SK-N-SH (cell line): ENCODE data around the gene NAV1.

Experiments used
- TAF1 ChIP-seq: IDR thresholded peaks from 2 replicates; pipeline ENCODE4 v1.6.1; 2012; ENCODE audit warnings: low read depth, mild to moderate bottlenecking, low read length, moderate library complexity, borderline replicate concordance
- TCF12 ChIP-seq: IDR thresholded peaks from 2 replicates; pipeline ENCODE4 v1.4.0; 2012
- TF ChIP-seq, protein P1 (sequence below): fragments of 200-600 bp; sonication (generic); IDR thresholded peaks from 2 replicates; pipeline ENCODE4 v1.6.1; 2017; ENCODE audit warnings: antibody characterized with exemption, mild to moderate bottlenecking, moderate library complexity
- TF ChIP-seq, protein P2 (sequence below): IDR thresholded peaks from 2 replicates; pipeline ENCODE4 v1.4.0; 2012; ENCODE audit warnings: low read depth, borderline replicate concordance

DNA sequence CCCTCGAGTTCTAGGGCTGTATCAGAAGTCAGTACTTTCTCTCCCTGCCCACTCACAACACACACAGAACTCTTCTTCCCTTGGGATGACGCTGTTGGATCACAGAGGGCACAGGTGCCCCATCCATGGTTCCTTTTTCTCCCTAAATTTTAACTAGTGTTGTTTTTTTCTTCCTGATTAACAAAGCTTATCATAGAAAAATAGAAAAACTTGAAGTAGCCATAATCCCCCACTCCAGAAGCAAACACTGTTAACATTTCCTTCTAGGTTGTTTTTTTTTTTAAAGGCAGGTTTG lies 27.5 kb downstream of the NAV1 start:
- TF ChIP-seq, protein P1, sequence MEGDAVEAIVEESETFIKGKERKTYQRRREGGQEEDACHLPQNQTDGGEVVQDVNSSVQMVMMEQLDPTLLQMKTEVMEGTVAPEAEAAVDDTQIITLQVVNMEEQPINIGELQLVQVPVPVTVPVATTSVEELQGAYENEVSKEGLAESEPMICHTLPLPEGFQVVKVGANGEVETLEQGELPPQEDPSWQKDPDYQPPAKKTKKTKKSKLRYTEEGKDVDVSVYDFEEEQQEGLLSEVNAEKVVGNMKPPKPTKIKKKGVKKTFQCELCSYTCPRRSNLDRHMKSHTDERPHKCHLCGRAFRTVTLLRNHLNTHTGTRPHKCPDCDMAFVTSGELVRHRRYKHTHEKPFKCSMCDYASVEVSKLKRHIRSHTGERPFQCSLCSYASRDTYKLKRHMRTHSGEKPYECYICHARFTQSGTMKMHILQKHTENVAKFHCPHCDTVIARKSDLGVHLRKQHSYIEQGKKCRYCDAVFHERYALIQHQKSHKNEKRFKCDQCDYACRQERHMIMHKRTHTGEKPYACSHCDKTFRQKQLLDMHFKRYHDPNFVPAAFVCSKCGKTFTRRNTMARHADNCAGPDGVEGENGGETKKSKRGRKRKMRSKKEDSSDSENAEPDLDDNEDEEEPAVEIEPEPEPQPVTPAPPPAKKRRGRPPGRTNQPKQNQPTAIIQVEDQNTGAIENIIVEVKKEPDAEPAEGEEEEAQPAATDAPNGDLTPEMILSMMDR: no peak
- TF ChIP-seq TCF12 (no peak), TAF1 (no peak)
- TF ChIP-seq, protein P2, sequence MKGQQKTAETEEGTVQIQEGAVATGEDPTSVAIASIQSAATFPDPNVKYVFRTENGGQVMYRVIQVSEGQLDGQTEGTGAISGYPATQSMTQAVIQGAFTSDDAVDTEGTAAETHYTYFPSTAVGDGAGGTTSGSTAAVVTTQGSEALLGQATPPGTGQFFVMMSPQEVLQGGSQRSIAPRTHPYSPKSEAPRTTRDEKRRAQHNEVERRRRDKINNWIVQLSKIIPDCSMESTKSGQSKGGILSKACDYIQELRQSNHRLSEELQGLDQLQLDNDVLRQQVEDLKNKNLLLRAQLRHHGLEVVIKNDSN: no peak
